Nephron (organoid): Measurements from ENCODE around the gene SNTA1.
"Not testable (repeated sequence)": the region's sequence is repeated elsewhere in the genome, so short reads cannot be mapped to it uniquely, and the experiment has no call there.

Experiments used
- H3K27ac Mint-ChIP-seq, 3 experiments: 2 replicates each; pipeline ENCODE4 v1.8.0; 2020; ENCODE audit warnings: mixed read lengths in 3 of 3, mild to moderate bottlenecking in 2 of 3, moderate library complexity in 1 of 3
- H3K27me3 Mint-ChIP-seq: 2 replicates; pipeline ENCODE4 v1.8.0; 2021; ENCODE audit warnings: low read depth, mild to moderate bottlenecking, moderate library complexity, mixed read lengths
- H3K36me3 Mint-ChIP-seq: 2 replicates; pipeline ENCODE4 v1.8.0; 2020; ENCODE audit warnings: low read depth, mixed read lengths
- H3K4me1 Mint-ChIP-seq: 2 replicates; pipeline ENCODE4 v1.8.0; 2020; ENCODE audit warnings: mixed read lengths
- H3K4me3 Mint-ChIP-seq, 3 experiments: 2 replicates each; pipeline ENCODE4 v1.8.0; 2020; ENCODE audit warnings: mild to moderate bottlenecking in 3 of 3, mixed read lengths in 3 of 3, moderate library complexity in 2 of 3
- H3K9me3 Mint-ChIP-seq: 2 replicates; pipeline ENCODE4 v1.8.0; 2020; ENCODE audit warnings: mixed read lengths
- CTCF ChIP-seq, 3 experiments: fragments of 200-600 bp; sonication (generic); IDR thresholded peaks; one replicate each; pipeline ENCODE4 v1.5.0; 2021; ENCODE audit warnings: antibody characterized with exemption in 3 of 3; ENCODE audit not compliant: unreplicated experiment in 3 of 3

Gene SNTA1

GRCh38 chr20:33443006-33443511 lies 504 bp downstream of the SNTA1 start:
- TF ChIP-seq CTCF (IDR thresholded peaks at IDR 0.05; ENCODE audit: unreplicated experiment in 3 of 3): no peak
- H3K27me3 Mint-ChIP-seq: peaks cover 5% of the 10 kb centered on the region
- peak overlapping the region; percentile 85 to 92 (median 92) for H3K4me3 Mint-ChIP-seq
- no peaks in the 10 kb centered on the region for H3K9me3 Mint-ChIP-seq
- H3K4me1 Mint-ChIP-seq: peaks cover 26% of the 10 kb centered on the region
- peak overlapping the region in 1 of 3 experiments; percentile 70 for H3K27ac Mint-ChIP-seq
- no peaks in the 10 kb centered on the region for H3K36me3 Mint-ChIP-seq

GRCh38 chr20:33442136-33443005 lies 1.2 kb downstream of the SNTA1 start:
- Mint-ChIP-seq H3K27ac (peak overlapping the region in 1 of 3 experiments; percentile 70), H3K36me3 (no peaks in the 10 kb centered on the region), H3K4me1 (peaks cover 26% of the 10 kb centered on the region), H3K4me3 (peak overlapping the region; percentile 85 to 92 (median 92)), H3K27me3 (peaks cover 5% of the 10 kb centered on the region), H3K9me3 (no peaks in the 10 kb centered on the region)
- no peak for TF ChIP-seq CTCF (IDR thresholded peaks at IDR 0.05; ENCODE audit: unreplicated experiment in 3 of 3)

- Mint-ChIP-seq H3K36me3 (no peaks in the 10 kb centered on the region), H3K9me3 (no peaks in the 10 kb centered on the region), H3K27ac (peak overlapping the region in 2 of 3 experiments; percentile 14 to 52), H3K4me1 (peaks cover 23% of the 10 kb centered on the region), H3K27me3 (peaks cover 5% of the 10 kb centered on the region), H3K4me3 (peak overlapping the region; percentile 85 to 92 (median 92))
- TF ChIP-seq CTCF (IDR thresholded peaks at IDR 0.05; ENCODE audit: unreplicated experiment in 3 of 3): no peak
Observed at GRCh38 chr20:33441142-33441955, 2.2 kb downstream of the SNTA1 start.

GRCh38 chr20:33440562-33440961 lies 3.0 kb downstream of the SNTA1 start:
- not testable (repeated sequence) for H3K27me3 Mint-ChIP-seq, H3K27ac Mint-ChIP-seq, H3K36me3 Mint-ChIP-seq, H3K9me3 Mint-ChIP-seq
- Mint-ChIP-seq H3K4me1 (peaks cover 16% of the 10 kb centered on the region), H3K4me3 (peak overlapping the region in 1 of 3 experiments; percentile 53)

- Mint-ChIP-seq H3K9me3 (no peaks in the 10 kb centered on the region), H3K36me3 (peaks cover 8% of the 10 kb centered on the region), H3K4me3 (no peak overlapping the region), H3K27me3 (no peaks in the 10 kb centered on the region), H3K4me1 (peaks cover 10% of the 10 kb centered on the region), H3K27ac (no peak overlapping the region)
- TF ChIP-seq CTCF (IDR thresholded peaks at IDR 0.05; ENCODE audit: unreplicated experiment in 3 of 3): no peak
Observed at GRCh38 chr20:33438481-33438880, 5.1 kb downstream of the SNTA1 start.
